Smooth muscle cell (in vitro differentiated cells): ENCODE measurements around the gene FXYD5. TPM values are rescaled to one million over a fixed set of nuclear protein-coding genes. Genes with fewer than 3 reads are reported as not detected.

Experiments used
- DNase-seq: peaks from one replicate; lab custom pipeline; 2025; ENCODE audit not compliant: unreplicated experiment; lab: John Stamatoyannopoulos, UW
- H2AFZ ChIP-seq: fragments of 200-600 bp; sonication (generic); 2 replicates; pipeline ENCODE4 v1.6.0; 2016; ENCODE audit warnings: antibody characterized with exemption, low read depth, mild to moderate bottlenecking
- H3F3A ChIP-seq: fragments of 200-600 bp; sonication (generic); 2 replicates; pipeline ENCODE4 v1.6.0; 2017; ENCODE audit warnings: antibody characterized with exemption, low read depth
- H3K27ac ChIP-seq: fragments of 200-600 bp; sonication (generic); 2 replicates; pipeline ENCODE4 v1.5.1; 2016; ENCODE audit warnings: low read depth, mild to moderate bottlenecking
- H3K27me3 ChIP-seq: fragments of 200-600 bp; sonication (generic); 2 replicates; pipeline ENCODE4 v1.6.1; 2016; ENCODE audit warnings: low read depth, mild to moderate bottlenecking
- H3K36me3 ChIP-seq: fragments of 200-600 bp; sonication (generic); 2 replicates; pipeline ENCODE4 v1.5.1; 2016; ENCODE audit warnings: low read depth
- H3K4me1 ChIP-seq: fragments of 200-600 bp; sonication (generic); 2 replicates; pipeline ENCODE4 v1.5.1; 2016; ENCODE audit warnings: low read depth
- H3K4me2 ChIP-seq: fragments of 200-600 bp; sonication (generic); 2 replicates; pipeline ENCODE4 v1.6.0; 2016; ENCODE audit warnings: mild to moderate bottlenecking
- H3K4me3 ChIP-seq: fragments of 200-600 bp; sonication (generic); 2 replicates; pipeline ENCODE4 v1.5.1; 2016; ENCODE audit warnings: mild to moderate bottlenecking
- H3K79me2 ChIP-seq: fragments of 200-600 bp; sonication (generic); 2 replicates; pipeline ENCODE4 v1.6.0; 2016; ENCODE audit warnings: low read depth, mild to moderate bottlenecking
- H3K9ac ChIP-seq: fragments of 200-600 bp; sonication (generic); 2 replicates; pipeline ENCODE4 v1.6.0; 2016; ENCODE audit warnings: low read depth
- H3K9me3 ChIP-seq: fragments of 200-600 bp; sonication (generic); replicated peaks from 2 replicates; pipeline ENCODE4 v1.5.1; 2016; ENCODE audit warnings: low read depth
- H4K20me1 ChIP-seq: fragments of 200-600 bp; sonication (generic); 2 replicates; pipeline ENCODE4 v1.6.0; 2016; ENCODE audit warnings: low read depth
- WGBS: methylation state at CpG from one replicate; pipeline ENCODE4 v1.1.7; 2016; ENCODE audit warnings: low lambda C conversion rate; 5-methylcytosine and 5-hydroxymethylcytosine counted together
- polyA plus RNA-seq: library from polyadenylated mRNA; unstranded; fragments of >200 nt; fragmentation: Nextera tagmentation; extraction: Ambion mirVana; gene quantifications from 2 replicates; pipeline ENCODE4 v1.2.1, GENCODE V29; 2016
- total RNA-seq: library from RNA; depleted of rRNA; stranded (reverse); fragments of >200 nt; gene quantifications from 2 replicates; pipeline ENCODE4 v1.2.3, GENCODE V29; 2014
- TF ChIP-seq, protein P1 (sequence below): fragments of 200-600 bp; sonication (generic); IDR thresholded peaks from 2 replicates; pipeline ENCODE4 v1.5.1; 2017; ENCODE audit warnings: borderline replicate concordance, mild to moderate bottlenecking, antibody characterized with exemption; ENCODE audit not compliant: insufficient read depth, poor library complexity, severe bottlenecking

FXYD5 gene
- total and polyA plus RNA-seq, 2 experiments from 2014 or later = 133 to 205 TPM

DNA sequence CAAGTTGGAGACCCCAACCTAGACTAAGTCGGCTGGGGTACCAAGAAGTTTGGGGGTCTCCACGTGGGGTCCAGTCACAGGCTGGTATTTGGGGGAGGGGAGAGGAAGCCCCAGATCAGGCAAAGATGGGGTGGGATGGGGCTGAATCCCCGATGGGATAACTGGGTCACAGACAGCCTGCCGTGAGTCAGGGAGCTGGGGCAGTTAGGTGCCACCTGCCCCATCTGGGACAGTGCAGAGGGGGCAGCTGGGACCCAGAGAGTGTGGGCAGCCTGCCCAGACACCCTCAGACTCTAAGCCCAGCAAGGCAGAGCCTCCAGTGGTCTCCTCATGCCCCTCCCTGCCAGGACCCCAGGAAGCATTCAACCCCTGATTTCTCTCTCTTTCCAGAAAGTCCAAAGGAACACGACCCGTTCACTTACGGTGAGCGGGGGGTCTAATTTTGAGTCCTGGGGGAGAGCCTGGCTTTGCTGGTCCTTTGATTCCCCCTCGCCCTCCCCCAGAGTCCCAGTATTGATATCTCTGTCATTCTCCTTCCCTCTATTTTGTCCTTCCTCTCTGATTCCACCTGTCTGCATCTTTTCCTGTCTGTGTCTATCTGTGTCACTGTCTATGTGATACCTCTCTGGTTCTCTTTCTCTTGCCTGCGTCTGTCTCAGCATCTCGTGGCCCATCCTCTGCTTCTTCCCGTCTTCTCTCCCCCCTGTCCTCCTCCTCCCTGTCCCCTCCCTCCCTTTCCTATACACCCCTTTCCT is 14.2 kb upstream of the FXYD5 start:
- no peak overlapping the region for H3K27ac ChIP-seq
- H3K9ac ChIP-seq = no peak overlapping the region
- TF ChIP-seq, protein P1, sequence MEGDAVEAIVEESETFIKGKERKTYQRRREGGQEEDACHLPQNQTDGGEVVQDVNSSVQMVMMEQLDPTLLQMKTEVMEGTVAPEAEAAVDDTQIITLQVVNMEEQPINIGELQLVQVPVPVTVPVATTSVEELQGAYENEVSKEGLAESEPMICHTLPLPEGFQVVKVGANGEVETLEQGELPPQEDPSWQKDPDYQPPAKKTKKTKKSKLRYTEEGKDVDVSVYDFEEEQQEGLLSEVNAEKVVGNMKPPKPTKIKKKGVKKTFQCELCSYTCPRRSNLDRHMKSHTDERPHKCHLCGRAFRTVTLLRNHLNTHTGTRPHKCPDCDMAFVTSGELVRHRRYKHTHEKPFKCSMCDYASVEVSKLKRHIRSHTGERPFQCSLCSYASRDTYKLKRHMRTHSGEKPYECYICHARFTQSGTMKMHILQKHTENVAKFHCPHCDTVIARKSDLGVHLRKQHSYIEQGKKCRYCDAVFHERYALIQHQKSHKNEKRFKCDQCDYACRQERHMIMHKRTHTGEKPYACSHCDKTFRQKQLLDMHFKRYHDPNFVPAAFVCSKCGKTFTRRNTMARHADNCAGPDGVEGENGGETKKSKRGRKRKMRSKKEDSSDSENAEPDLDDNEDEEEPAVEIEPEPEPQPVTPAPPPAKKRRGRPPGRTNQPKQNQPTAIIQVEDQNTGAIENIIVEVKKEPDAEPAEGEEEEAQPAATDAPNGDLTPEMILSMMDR = no peak
- no peaks in the 10 kb centered on the region for H4K20me1 ChIP-seq
- no peaks in the 10 kb centered on the region for H3K36me3 ChIP-seq
- DNase-seq = no peak
- H3K27me3 ChIP-seq = peaks cover 41% of the 10 kb centered on the region
- H3K4me2 ChIP-seq = peak overlapping the region; percentile 36
- no peaks in the 10 kb centered on the region for H3F3A ChIP-seq
- no peak overlapping the region for H3K4me3 ChIP-seq
- no peaks in the 10 kb centered on the region for H3K79me2 ChIP-seq
- no peak overlapping the region for H2AFZ ChIP-seq
- 85% methylated on average over 12 of the region's 12 CpGs for WGBS
- H3K9me3 ChIP-seq = no peaks in the 10 kb centered on the region
- H3K4me1 ChIP-seq = peaks cover 12% of the 10 kb centered on the region

DNA sequence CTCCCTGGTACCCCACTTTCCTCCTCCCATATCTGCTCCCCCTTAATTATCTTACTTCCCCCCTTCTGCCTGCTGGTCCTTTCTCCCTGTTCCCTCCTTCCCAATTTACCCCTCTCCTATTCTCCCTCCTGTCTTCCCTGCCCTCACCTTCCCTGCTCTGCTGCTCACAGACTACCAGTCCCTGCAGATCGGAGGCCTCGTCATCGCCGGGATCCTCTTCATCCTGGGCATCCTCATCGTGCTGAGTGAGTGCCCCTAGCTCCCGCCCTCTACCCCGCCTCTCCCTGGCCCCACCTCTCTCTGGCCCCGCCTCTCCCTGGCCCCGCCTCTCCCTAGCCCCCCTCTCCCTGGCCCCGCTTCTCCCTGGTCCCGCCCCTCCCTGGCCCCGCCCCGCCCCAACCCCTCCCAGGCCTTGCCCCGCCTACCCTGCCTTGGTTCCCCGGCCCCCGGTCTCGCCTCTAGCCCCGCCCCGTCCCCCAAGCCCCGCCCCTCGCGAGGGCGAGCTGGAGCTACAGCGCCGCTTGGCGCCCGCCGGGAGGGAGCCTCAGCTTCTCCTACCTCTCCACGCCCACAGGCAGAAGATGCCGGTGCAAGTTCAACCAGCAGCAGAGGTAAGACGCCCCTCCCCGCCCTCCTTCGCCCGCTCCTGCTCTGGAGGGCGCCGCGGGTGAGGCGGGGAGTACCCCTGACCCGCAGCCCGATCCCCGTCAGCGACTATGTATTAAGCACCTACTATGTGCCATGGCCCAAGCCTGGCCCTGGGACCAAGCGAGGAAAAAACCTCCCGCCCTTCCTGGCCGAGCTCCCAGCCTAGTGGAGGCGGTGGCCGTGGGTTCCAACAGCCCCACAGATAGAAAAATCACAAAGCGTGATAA is 13.3 kb upstream of the FXYD5 start:
- 2% methylated on average over 29 of the region's 48 CpGs for WGBS
- Histone ChIP-seq H3K4me2 (peak overlapping the region; percentile 67), H3K36me3 (no peaks in the 10 kb centered on the region), H3K27me3 (peaks cover 41% of the 10 kb centered on the region), H4K20me1 (no peaks in the 10 kb centered on the region), H3K9ac (no peak overlapping the region), H2AFZ (no peak overlapping the region), H3F3A (no peaks in the 10 kb centered on the region), H3K4me1 (peaks cover 12% of the 10 kb centered on the region), H3K4me3 (peak overlapping the region; percentile 21), H3K9me3 (no peaks in the 10 kb centered on the region), H3K27ac (no peak overlapping the region), H3K79me2 (no peaks in the 10 kb centered on the region)
- peak; percentile 79 for DNase-seq
- TF ChIP-seq, protein P1 = peak; percentile 17

DNA sequence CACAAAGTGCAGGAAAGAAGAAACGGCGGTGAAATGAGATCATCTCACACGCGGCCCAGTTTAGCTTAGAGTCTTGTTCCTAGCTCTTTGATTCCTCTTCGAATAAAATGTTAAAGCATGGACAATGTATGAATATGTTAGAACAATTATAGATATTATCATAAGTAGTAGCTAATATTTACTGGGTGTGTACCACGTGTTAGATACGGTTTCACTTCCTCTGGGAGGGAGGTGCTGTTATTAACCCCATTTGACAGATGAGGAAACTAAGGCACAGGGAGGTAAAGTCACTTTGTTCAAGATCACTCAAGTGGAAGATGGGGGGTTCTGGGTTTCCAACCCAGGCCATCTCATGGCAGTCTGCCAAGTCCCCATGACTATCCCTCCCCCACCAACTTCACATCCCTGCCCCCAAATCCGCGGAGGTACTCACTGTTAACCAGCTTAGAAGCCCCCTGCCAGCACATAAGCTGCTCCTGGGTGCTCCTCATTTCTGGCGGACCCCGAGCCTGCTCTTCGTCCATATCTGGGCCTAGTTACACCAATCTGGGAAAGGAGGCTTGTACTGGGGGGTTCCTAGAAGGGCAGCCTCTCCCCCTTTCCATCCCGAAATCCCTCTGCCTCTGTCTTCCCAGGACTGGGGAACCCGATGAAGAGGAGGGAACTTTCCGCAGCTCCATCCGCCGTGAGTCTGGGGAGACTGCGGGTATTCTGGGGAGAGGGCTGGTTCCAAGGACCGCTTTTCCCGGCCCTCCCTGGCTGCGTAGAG is 12.5 kb upstream of the FXYD5 start:
- Histone ChIP-seq H3K4me2 (peak overlapping the region; percentile 67), H4K20me1 (no peaks in the 10 kb centered on the region), H3K36me3 (no peaks in the 10 kb centered on the region), H3K4me3 (peak overlapping the region; percentile 21), H3K9me3 (no peaks in the 10 kb centered on the region), H3K27ac (no peak overlapping the region), H3K9ac (no peak overlapping the region), H3K27me3 (peaks cover 41% of the 10 kb centered on the region), H3F3A (no peaks in the 10 kb centered on the region), H3K4me1 (peaks cover 12% of the 10 kb centered on the region), H3K79me2 (no peaks in the 10 kb centered on the region), H2AFZ (no peak overlapping the region)
- TF ChIP-seq, protein P1 = no peak
- DNase-seq = no peak
- WGBS = 12% methylated on average over 20 of the region's 21 CpGs
